Dendritic cell treated with granulocyte-macrophage colony-stimulating factor and Interleukin-4, amounts not matched to agents 40 ng/mL and 50 ng/mL, for 4 days (primary cell): ENCODE measurements around the gene BCAS3.
"Not testable (repeated sequence)": the region's sequence is repeated elsewhere in the genome, so short reads cannot be mapped to it uniquely, and the experiment has no call there.

Experiments used
- H3K27ac Mint-ChIP-seq: one replicate; pipeline ENCODE4 v1.8.0; 2022; ENCODE audit warnings: mild to moderate bottlenecking, mixed read lengths
- H3K27me3 Mint-ChIP-seq: one replicate; pipeline ENCODE4 v1.8.0; 2022; ENCODE audit warnings: mild to moderate bottlenecking, mixed read lengths
- H3K36me3 Mint-ChIP-seq: one replicate; pipeline ENCODE4 v1.8.0; 2022; ENCODE audit warnings: low read depth, mixed read lengths
- H3K4me1 Mint-ChIP-seq: one replicate; pipeline ENCODE4 v1.8.0; 2022; ENCODE audit warnings: low read depth, mixed read lengths
- H3K4me3 Mint-ChIP-seq: one replicate; pipeline ENCODE4 v1.8.0; 2022; ENCODE audit warnings: mild to moderate bottlenecking, moderate library complexity, mixed read lengths
- H3K9me3 Mint-ChIP-seq: one replicate; pipeline ENCODE4 v1.8.0; 2022; ENCODE audit warnings: mixed read lengths
- intact Hi-C: fragments of 100-400 bp; cut with micrococcal nuclease; formaldehyde crosslinking; loops from one replicate; pipeline ENCODE4 v1.15.0; 2022

BCAS3 gene

DNA sequence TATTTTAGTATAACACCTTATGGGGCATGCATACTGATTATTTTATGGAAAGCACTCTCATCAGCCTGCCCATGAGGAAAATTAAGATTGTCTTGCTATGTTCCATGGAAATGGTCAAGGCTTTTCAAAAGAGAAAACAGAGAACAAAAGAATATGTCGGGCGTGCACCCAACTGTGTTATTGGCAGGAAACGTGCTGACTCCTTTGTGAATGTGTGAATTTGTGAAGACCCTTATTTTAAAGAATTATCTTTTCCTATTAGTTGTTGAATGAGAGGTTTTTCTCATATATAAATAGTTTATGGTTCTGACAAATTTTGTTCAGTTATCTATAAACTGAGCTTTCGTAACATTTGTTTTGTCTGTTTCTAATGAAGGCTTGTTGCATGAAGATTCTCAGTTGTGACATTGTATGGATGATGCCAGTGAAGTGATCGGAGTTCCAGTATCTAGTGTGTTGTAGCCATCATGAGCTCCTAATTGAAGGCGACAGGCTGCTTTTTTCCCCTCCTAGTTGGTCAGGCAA, 180.0 kb downstream of the BCAS3 start:
- no peaks in the 10 kb centered on the region for H3K27me3 Mint-ChIP-seq
- no peaks in the 10 kb centered on the region for H3K9me3 Mint-ChIP-seq
- intact Hi-C loops, result no loop called here
- H3K36me3 Mint-ChIP-seq, result no peaks in the 10 kb centered on the region
- H3K27ac Mint-ChIP-seq, result no peak overlapping the region
- no peak overlapping the region for H3K4me3 Mint-ChIP-seq
- H3K4me1 Mint-ChIP-seq, result peaks cover 6% of the 10 kb centered on the region

DNA sequence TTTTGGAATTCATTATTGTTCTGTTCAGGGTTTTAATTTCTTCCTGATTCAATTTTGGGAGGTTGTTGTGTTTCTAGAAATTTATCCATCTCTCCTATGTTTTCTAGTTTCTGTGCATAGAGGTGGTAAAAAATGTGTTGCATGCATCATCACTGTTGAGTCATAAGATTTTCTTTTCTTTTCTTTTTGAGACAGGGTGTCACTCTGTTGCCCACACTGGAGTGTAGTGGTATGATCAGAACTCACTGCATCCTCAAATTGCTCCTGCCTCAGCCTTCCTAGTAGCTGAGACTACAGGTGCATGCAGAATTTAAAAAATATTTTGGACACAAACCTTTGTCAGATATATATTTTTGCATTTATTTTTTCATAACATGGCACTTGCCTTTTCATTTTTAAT, 184.8 kb downstream of the BCAS3 start:
- Mint-ChIP-seq H3K27me3 (no peaks in the 10 kb centered on the region), H3K4me1 (peaks cover 26% of the 10 kb centered on the region), H3K36me3 (no peaks in the 10 kb centered on the region), H3K9me3 (no peaks in the 10 kb centered on the region), H3K4me3 (no peak overlapping the region), H3K27ac (no peak overlapping the region)
- intact Hi-C loops, result no loop called here

DNA sequence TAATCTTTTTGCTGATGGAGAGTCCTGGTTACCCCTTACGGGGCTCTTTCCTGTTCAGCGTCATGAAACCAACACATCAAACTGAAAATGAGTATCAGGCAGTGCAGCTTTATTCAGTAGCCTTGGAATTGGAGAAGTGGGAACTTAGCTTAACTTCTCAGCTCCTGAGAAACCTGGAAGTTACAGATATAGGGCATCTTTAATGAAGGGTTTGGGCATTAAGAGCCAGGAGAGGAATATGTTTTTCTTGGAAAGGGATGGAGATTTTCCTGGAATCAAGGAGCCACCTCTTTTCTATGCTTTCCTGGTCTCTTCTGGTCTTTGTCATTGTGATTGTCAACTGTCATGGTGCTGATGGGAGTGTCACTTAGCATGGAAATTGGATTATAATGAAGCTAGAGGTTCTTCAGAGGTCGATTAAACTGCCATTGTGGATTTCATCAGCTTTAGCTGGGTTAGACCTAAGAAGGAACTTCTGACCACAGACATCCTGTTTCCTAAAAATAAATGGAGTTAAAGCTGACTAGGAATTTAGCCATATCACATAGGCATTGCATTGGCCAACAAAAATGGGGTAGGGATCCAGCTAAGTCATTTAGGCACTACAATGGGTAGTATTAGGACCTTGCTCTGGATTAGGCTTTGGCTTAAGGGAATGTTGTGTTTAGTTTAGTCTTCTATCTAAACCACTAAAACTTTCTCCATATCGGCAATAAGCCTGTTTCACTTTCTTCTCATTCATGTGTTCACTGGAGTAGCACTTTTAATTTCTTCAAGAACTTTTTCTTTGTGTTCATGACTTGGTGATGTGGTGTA, 186.4 kb downstream of the BCAS3 start:
- Mint-ChIP-seq H3K9me3 (no peaks in the 10 kb centered on the region), H3K4me1 (peaks cover 20% of the 10 kb centered on the region), H3K27me3 (no peaks in the 10 kb centered on the region), H3K4me3 (no peak overlapping the region), H3K36me3 (no peaks in the 10 kb centered on the region), H3K27ac (no peak overlapping the region)
- intact Hi-C loops, result no loop called here

DNA sequence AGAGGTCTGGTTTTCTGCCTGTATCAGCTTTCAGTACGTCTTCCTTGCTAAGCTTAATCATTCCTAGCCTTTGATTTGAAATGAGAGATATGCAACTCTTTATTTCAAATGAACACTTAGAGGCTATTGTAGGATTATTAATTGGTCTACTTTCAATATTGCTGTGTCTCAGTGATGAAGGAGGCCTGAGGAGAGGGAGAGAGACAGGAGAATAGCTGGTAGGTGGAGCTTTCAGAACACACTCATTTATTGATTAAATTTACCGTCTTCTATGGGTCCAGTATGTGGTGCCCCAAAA, 187.0 kb downstream of the BCAS3 start:
- H3K9me3 Mint-ChIP-seq, result no peaks in the 10 kb centered on the region
- no peaks in the 10 kb centered on the region for H3K36me3 Mint-ChIP-seq
- H3K27me3 Mint-ChIP-seq, result no peaks in the 10 kb centered on the region
- intact Hi-C loops, result no loop called here
- H3K4me3 Mint-ChIP-seq, result no peak overlapping the region
- no peak overlapping the region for H3K27ac Mint-ChIP-seq
- peaks cover 20% of the 10 kb centered on the region for H3K4me1 Mint-ChIP-seq

DNA sequence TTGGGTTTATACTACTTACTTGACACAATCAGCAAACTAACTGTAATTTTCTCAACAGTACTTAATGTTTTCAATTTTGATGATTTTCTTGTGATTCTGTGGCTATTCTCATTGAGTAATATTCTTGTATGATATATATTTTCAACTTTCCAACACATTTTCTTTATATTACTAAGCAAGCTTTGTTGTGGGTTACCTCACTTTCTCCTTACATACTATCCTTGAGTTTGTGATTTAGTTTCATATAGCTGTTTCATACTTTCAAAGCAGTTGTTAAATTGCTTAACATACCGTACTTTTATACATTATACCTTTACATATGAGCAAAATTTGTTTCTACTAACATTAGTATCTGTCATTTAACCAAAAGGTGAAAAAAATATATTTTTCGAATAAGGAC, 197.1 kb downstream of the BCAS3 start:
- Mint-ChIP-seq H3K4me3 (no peak overlapping the region), H3K36me3 (no peaks in the 10 kb centered on the region), H3K9me3 (no peaks in the 10 kb centered on the region), H3K27me3 (no peaks in the 10 kb centered on the region), H3K4me1 (no peaks in the 10 kb centered on the region), H3K27ac (no peak overlapping the region)
- intact Hi-C loops, result no loop called here

DNA sequence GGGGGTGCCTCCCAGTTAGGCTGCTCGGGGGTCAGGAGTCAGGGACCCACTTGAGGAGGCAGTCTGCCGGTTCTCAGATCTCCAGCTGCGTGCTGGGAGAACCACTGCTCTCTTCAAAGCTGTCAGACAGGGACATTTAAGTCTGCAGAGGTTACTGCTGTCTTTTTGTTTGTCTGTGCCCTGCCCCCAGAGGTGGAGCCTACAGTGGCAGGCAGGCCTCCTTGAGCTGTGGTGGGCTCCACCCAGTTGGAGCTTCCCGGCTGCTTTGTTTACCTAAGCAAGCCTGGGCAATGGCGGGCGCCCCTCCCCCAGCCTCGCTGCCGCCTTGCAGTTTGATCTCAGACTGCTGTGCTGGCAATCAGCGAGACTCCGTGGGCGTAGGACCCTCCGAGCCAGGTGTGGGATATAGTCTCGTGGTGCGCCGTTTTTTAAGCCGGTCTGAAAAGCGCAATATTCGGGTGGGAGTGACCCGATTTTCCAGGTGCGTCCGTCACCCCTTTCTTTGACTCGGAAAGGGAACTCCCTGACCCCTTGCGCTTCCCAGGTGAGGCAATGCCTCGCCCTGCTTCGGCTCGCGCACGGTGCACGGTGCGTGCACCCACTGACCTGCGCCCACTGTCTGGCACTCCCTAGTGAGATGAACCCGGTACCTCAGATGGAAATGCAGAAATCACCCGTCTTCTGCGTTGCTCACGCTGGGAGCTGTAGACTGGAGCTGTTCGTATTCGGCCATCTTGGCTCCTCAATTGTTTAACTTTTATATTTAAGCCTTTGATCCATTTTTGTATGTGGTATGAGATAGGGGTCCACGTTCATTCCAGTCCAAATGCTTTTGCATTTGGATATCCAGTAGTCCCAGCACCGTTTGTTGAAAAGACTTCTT, 209.3 kb downstream of the BCAS3 start:
- H3K36me3 Mint-ChIP-seq, H3K9me3 Mint-ChIP-seq, H3K27ac Mint-ChIP-seq, H3K27me3 Mint-ChIP-seq, H3K4me1 Mint-ChIP-seq, intact Hi-C loops: not testable (repeated sequence)
- peak overlapping the region; percentile 60 for H3K4me3 Mint-ChIP-seq

DNA sequence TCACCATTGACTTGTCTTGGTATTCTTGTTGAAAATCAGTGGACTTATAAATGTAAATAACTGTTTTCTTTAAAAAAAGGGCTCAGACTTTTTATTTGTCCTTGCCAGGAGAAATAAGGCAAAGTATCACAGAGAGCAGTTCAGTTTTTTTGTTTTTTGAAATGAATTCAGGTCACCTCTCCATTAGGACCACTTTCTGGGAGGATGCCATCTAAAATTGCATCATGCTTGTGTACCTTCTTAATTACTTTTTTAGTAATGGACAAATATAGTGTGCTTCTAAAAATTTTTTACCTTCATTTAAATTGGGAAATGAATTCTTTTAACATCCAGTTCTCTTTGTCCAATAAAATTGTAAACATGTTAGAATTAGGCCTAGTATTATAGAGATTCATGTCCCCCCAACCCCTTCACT, 210.0 kb downstream of the BCAS3 start:
- H3K27ac Mint-ChIP-seq, result no peak overlapping the region
- no peak overlapping the region for H3K4me3 Mint-ChIP-seq
- intact Hi-C loops, result no loop called here
- no peaks in the 10 kb centered on the region for H3K4me1 Mint-ChIP-seq
- H3K9me3 Mint-ChIP-seq, result no peaks in the 10 kb centered on the region
- H3K36me3 Mint-ChIP-seq, result no peaks in the 10 kb centered on the region
- no peaks in the 10 kb centered on the region for H3K27me3 Mint-ChIP-seq

DNA sequence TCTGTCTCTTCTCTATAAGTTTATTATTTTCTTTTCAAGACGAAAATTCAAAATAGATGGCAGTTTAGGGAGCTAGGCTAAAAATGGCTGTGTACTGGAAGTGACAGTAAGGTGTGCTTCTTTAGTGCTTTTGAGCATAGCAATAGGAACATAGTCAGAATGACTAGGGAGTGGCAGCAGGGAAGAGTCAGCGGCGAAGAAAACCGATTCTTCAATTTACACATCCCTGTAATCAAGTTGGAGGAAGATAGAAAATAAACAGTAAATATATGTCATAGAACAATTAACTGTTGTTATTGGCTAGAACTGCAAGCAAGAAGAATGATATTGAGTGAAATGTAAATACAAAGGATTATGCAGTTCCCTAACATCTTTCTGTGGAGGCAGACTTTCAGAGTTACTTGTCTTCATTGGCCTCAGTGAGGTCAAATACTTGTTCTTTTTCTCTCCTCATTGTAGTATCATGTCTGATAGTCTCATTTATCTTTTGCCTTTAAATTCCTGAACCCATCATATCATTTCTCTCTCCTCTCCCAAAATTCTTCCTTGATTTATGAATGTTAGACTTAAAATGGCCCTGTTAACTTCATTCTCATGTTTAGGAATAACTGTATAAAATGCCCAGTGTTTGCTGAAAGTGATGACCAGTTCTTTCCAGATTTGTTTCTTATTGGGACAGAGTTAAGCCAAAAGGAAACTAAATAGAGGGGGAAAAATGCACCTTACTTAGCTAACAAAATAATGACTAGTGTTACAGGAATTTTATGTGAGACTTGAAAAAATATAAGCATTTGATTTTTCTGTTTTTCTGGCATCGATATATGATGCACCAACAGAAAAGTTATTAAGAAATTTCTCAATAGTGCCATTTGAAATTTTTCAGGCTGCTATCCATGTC, 211.4 kb downstream of the BCAS3 start:
- Mint-ChIP-seq H3K4me1 (no peaks in the 10 kb centered on the region), H3K27me3 (no peaks in the 10 kb centered on the region), H3K4me3 (no peak overlapping the region), H3K9me3 (no peaks in the 10 kb centered on the region), H3K27ac (no peak overlapping the region), H3K36me3 (no peaks in the 10 kb centered on the region)
- intact Hi-C loops, result no loop called here

DNA sequence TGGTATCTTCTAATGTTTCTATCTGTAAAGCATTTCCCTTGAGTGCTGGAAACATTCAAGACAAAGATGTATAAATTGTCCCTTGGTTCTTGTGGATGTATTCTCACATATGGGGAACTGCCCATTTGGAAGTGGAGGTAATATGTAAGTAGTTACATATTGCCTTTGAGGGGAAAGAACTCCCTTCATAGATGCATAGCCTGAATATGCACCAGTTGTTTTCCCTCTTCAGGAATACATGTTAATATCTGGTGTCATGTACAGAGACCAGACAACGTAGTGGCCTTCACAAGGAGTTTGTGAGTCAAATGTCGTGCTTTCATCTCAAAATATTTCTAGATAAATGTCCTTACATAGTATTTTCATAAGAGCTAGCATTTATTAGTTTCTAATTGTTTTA, 213.5 kb downstream of the BCAS3 start:
- Mint-ChIP-seq H3K4me3 (no peak overlapping the region), H3K27me3 (no peaks in the 10 kb centered on the region), H3K4me1 (no peaks in the 10 kb centered on the region), H3K9me3 (peaks cover 9% of the 10 kb centered on the region), H3K27ac (no peak overlapping the region), H3K36me3 (no peaks in the 10 kb centered on the region)
- intact Hi-C loops, result no loop called here

DNA sequence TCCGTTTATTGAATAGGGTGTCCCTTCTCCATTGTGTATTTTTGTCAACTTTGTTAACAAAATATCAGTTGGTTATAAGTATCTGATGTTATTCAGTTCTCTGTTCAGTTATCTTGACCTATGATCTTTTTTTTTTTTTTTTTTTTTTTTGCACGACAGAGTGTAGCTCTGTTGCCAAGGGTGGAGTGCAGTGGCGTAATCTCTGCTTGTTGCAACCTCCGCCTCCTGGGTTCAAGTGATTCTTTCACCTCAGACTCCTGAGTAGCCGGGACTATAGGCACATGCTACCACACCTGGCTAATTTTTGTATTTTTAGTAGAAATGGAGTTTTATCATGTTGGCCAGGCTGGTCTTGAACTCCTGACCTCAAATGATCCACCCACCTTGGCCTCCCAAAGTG, 215.8 kb downstream of the BCAS3 start:
- Mint-ChIP-seq H3K4me3 (no peak overlapping the region), H3K9me3 (peaks cover 30% of the 10 kb centered on the region), H3K27ac (no peak overlapping the region), H3K27me3 (no peaks in the 10 kb centered on the region), H3K36me3 (no peaks in the 10 kb centered on the region), H3K4me1 (no peaks in the 10 kb centered on the region)
- intact Hi-C loops, result no loop called here

DNA sequence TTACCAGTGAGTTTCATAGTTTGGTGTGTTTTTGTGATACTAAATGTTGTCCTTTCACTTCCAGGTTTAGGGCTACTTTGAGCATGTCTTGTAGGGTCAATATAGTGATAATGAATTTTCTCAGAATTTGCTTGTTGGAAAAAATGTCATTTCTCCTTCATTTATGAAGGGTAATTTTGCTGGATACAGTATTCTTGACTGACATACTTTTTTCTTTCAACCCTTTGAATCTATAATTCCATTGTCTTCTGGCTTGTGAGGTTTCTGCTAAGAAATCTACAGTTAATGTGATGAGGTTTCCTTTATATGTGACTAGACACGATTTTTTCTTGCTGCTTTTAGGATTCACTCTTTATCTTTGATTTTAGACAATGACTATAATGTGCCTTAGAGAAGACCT, 219.3 kb downstream of the BCAS3 start:
- Mint-ChIP-seq H3K9me3 (peaks cover 32% of the 10 kb centered on the region), H3K4me1 (peaks cover 6% of the 10 kb centered on the region), H3K4me3 (no peak overlapping the region), H3K36me3 (no peaks in the 10 kb centered on the region), H3K27ac (no peak overlapping the region), H3K27me3 (no peaks in the 10 kb centered on the region)
- intact Hi-C loops, result no loop called here

DNA sequence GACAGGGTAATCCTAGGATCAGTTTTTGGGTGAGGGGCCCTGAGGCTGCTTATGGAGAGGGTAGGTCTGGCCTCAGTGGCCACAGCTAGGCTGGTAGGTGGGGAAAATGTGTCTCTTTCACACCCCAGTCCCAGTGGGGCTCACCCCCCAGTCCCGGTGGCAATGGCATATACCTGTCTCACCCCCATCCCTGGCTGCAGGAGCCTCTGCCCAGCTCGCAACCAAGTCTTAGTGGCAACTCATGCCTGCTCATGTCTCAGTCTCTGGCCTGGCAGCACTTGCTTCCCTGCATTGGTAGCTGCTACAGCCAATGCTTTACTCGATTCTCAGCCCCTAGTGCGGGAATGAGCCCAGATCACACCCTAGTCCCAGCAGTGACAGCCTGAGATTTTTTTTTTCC, 221.5 kb downstream of the BCAS3 start:
- Mint-ChIP-seq H3K4me3 (no peak overlapping the region), H3K4me1 (peaks cover 6% of the 10 kb centered on the region), H3K27me3 (no peaks in the 10 kb centered on the region), H3K27ac (no peak overlapping the region), H3K9me3 (peaks cover 32% of the 10 kb centered on the region), H3K36me3 (no peaks in the 10 kb centered on the region)
- intact Hi-C loops, result no loop called here

DNA sequence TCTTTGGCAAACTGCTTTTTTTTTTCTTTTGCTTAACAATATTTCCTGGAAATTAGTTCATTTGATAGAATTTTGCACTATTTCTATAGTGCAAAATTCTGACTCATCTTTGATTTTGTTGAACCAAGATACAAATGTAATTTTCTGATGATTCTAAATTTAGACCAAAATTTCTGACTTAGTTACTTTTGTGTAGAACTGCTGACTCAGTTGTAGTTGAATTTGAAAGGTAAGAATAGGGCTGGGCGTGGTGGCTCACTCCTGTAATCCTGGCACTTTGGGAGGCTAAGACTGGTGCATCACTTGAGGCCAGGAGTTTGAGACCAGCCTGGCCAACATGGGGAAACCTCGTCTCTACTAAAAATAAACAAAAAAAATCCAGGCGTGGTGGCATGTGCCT, 223.0 kb downstream of the BCAS3 start:
- Mint-ChIP-seq H3K27ac (no peak overlapping the region), H3K27me3 (no peaks in the 10 kb centered on the region), H3K4me1 (peaks cover 6% of the 10 kb centered on the region), H3K36me3 (no peaks in the 10 kb centered on the region), H3K9me3 (peaks cover 24% of the 10 kb centered on the region), H3K4me3 (no peak overlapping the region)
- intact Hi-C loops, result no loop called here

DNA sequence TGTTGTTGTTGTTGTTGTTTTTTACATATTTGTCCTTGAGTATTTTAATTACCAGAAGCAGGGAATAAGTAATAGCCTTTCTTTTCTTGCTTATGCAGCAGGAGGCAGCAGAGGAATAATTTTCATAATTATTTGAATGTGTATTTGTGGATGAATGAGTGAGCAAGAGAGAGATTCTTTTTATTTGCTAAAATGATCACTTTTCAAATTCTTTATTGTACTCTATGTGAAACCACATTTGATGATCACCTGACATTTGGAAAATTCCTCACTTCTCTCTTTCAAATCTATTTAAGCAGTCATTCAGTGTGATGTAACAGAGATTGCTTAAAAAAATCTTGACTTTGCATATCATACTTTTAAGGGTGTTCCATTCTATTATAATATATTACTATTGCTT, 223.6 kb downstream of the BCAS3 start:
- peaks cover 23% of the 10 kb centered on the region for H3K9me3 Mint-ChIP-seq
- no peak overlapping the region for H3K4me3 Mint-ChIP-seq

More for the DNA sequence above, 223.6 kb downstream of the BCAS3 start:
- H3K27ac Mint-ChIP-seq, result no peak overlapping the region
- no peaks in the 10 kb centered on the region for H3K27me3 Mint-ChIP-seq
- peaks cover 6% of the 10 kb centered on the region for H3K4me1 Mint-ChIP-seq
- intact Hi-C loops, result no loop called here
- H3K36me3 Mint-ChIP-seq, result no peaks in the 10 kb centered on the region
